Measurements from ENCODE around the gene OR2H1. TPM values are rescaled to one million over a fixed set of nuclear protein-coding genes. Genes with fewer than 3 reads are reported as not detected.

The OR2H1 gene
- total RNA-seq, 1 donor from 2014 or later: not detected

DNA sequence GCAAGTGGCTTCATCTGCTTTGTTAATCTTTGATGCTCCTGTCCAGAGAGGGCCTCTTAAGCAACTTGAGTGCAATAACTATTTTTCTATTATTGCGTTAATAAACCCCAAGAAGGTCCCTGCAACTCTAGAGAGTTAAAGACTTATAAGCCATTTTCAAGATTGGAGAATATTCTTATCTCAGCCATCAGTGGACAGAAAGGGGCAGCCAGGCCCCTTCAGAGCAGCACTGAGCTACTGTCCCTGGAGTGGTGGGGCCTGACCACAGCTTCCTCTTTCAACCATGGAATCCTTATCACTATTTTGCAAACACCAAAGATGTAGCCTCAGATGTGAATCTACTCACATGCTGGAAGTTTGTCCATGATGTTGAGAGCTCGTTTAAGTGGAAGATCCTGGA lies 33.6 kb downstream of the OR2H1 start:
- Histone ChIP-seq H3K27me3 (ENCODE audit: control insufficient read depth in 3 of 3, insufficient read depth in 3 of 3, low read length in 3 of 3) (no peaks in the 10 kb centered on the region), H3K9me3 (ENCODE audit: control insufficient read depth in 3 of 3, low read length in 3 of 3) (peaks cover 0 to 2% (median 0%) of the 10 kb centered on the region in 3 donors), H3K27ac (ENCODE audit: low read depth, low read length) (no peak overlapping the region), H3K4me3 (ENCODE audit: low read length in 3 of 3) (no peak overlapping the region), H3K36me3 (ENCODE audit: control insufficient read depth in 3 of 3, insufficient read depth in 3 of 3, low read length in 3 of 3) (no peaks in the 10 kb centered on the region), H3K9ac (ENCODE audit: low read depth in 1 of 3, low read length in 3 of 3) (no peak overlapping the region), H3K4me1 (ENCODE audit: control insufficient read depth in 3 of 3, insufficient read depth in 3 of 3, low read length in 3 of 3) (no peaks in the 10 kb centered on the region)

DNA sequence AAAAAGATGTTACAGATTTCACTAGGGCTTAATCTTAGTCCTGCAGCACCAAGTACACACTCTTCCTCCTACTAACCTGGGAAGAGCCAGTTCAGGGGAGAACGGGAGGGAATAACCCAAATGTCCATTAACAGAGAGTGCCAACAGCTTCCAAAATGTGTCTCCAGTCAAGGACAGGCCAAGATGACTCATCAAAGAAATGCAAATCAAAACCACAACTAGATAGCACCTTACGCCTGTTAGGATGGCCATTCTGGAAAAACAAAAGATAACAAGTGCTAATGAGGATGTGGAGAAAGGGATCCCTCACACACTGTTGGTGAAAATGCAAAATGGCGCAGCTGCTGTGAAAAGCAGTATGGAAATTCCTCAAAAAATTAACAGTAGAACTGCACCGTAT lies 34.6 kb downstream of the OR2H1 start:
- Histone ChIP-seq H3K27me3 (ENCODE audit: control insufficient read depth in 3 of 3, insufficient read depth in 3 of 3, low read length in 3 of 3) (no peaks in the 10 kb centered on the region), H3K9ac (ENCODE audit: low read depth in 1 of 3, low read length in 3 of 3) (no peak overlapping the region), H3K36me3 (ENCODE audit: control insufficient read depth in 3 of 3, insufficient read depth in 3 of 3, low read length in 3 of 3) (no peaks in the 10 kb centered on the region), H3K9me3 (ENCODE audit: control insufficient read depth in 3 of 3, low read length in 3 of 3) (peaks cover 0 to 2% (median 0%) of the 10 kb centered on the region in 3 donors), H3K27ac (ENCODE audit: low read depth, low read length) (no peak overlapping the region), H3K4me3 (ENCODE audit: low read length in 3 of 3) (no peak overlapping the region), H3K4me1 (ENCODE audit: control insufficient read depth in 3 of 3, insufficient read depth in 3 of 3, low read length in 3 of 3) (no peaks in the 10 kb centered on the region)

DNA sequence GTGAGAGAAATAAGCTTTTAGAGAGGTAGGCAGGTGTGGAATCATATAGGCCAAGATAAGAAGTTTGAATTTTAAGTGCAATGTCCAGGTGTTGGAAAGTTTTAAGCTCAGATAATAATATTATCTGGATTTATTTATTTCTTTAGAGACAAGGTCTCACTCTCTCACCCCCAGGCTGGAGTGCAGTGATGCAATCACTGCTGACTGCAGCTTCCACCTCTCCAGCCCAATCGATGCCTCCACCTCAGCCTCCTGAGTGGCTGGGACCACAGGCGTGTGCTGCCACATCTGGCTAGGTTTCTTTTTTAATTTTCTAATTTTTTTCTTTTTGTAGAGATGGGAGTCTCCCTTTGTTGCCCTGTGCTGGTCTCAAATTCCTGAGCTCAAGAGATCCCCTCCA lies 36.3 kb downstream of the OR2H1 start:
- Histone ChIP-seq H3K4me1 (ENCODE audit: control insufficient read depth in 3 of 3, insufficient read depth in 3 of 3, low read length in 3 of 3) (no peaks in the 10 kb centered on the region), H3K4me3 (ENCODE audit: low read length in 3 of 3) (no peak overlapping the region), H3K27me3 (ENCODE audit: control insufficient read depth in 3 of 3, insufficient read depth in 3 of 3, low read length in 3 of 3) (no peaks in the 10 kb centered on the region), H3K9ac (ENCODE audit: low read depth in 1 of 3, low read length in 3 of 3) (no peak overlapping the region), H3K36me3 (ENCODE audit: control insufficient read depth in 3 of 3, insufficient read depth in 3 of 3, low read length in 3 of 3) (no peaks in the 10 kb centered on the region), H3K9me3 (ENCODE audit: control insufficient read depth in 3 of 3, low read length in 3 of 3) (peaks cover 0 to 2% (median 0%) of the 10 kb centered on the region in 3 donors), H3K27ac (ENCODE audit: low read depth, low read length) (no peak overlapping the region)

DNA sequence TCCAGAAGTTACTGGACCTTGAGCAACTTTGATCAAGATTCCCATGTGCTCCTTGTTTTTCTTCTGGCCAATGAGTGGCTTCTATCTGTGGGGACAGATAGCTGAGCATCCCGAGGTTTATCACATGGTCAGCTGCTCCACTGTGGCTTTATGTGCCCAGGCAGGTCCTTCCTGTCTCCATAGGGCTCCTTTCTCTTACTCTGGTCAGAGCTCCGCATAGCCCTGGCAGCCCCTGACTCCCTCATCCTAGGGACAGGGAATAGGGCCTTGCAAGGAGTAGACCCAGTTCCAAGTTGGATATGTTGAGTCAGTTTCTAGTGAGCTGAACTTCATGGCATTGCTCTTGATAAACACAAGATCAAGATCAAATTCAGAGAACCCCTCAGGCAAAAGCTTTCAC lies 37.2 kb downstream of the OR2H1 start:
- H3K36me3 ChIP-seq (ENCODE audit: control insufficient read depth in 3 of 3, insufficient read depth in 3 of 3, low read length in 3 of 3): no peaks in the 10 kb centered on the region
- H3K4me1 ChIP-seq (ENCODE audit: control insufficient read depth in 3 of 3, insufficient read depth in 3 of 3, low read length in 3 of 3): no peaks in the 10 kb centered on the region
- H3K4me3 ChIP-seq (ENCODE audit: low read length in 3 of 3): no peak overlapping the region
- H3K9ac ChIP-seq (ENCODE audit: low read depth in 1 of 3, low read length in 3 of 3): no peak overlapping the region
- H3K27ac ChIP-seq (ENCODE audit: low read depth, low read length): no peak overlapping the region
- no peaks in the 10 kb centered on the region for H3K27me3 ChIP-seq (ENCODE audit: control insufficient read depth in 3 of 3, insufficient read depth in 3 of 3, low read length in 3 of 3)
- peaks cover 0 to 2% (median 0%) of the 10 kb centered on the region in 3 donors for H3K9me3 ChIP-seq (ENCODE audit: control insufficient read depth in 3 of 3, low read length in 3 of 3)

DNA sequence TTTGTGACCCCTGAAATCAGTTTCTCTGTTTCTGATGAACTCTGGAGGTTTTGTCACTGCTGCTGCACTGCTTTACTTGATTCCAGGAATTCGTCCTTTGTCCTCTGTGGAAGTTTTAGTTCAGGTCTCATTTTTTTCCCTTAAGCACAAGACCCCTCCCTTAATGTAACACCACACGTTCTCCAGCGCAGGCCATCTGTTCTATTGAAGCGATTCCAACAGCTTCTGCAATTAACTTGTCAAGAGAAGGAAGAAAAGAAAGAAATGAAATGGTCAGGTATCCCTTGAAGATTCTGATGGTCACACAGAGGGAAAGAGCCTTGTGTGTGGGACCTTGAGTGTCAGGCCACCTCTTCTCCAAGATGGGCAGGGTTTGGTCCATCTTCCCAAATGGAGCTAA lies 38.6 kb downstream of the OR2H1 start:
- H3K36me3 ChIP-seq (ENCODE audit: control insufficient read depth in 3 of 3, insufficient read depth in 3 of 3, low read length in 3 of 3): no peaks in the 10 kb centered on the region
- H3K9ac ChIP-seq (ENCODE audit: low read depth in 1 of 3, low read length in 3 of 3): no peak overlapping the region
- no peak overlapping the region for H3K4me3 ChIP-seq (ENCODE audit: low read length in 3 of 3)
- peaks cover 0 to 3% (median 0%) of the 10 kb centered on the region in 3 donors for H3K27me3 ChIP-seq (ENCODE audit: control insufficient read depth in 3 of 3, insufficient read depth in 3 of 3, low read length in 3 of 3)
- H3K4me1 ChIP-seq (ENCODE audit: control insufficient read depth in 3 of 3, insufficient read depth in 3 of 3, low read length in 3 of 3): no peaks in the 10 kb centered on the region
- no peak overlapping the region for H3K27ac ChIP-seq (ENCODE audit: low read depth, low read length)
- peaks cover 0 to 2% (median 0%) of the 10 kb centered on the region in 3 donors for H3K9me3 ChIP-seq (ENCODE audit: control insufficient read depth in 3 of 3, low read length in 3 of 3)

DNA sequence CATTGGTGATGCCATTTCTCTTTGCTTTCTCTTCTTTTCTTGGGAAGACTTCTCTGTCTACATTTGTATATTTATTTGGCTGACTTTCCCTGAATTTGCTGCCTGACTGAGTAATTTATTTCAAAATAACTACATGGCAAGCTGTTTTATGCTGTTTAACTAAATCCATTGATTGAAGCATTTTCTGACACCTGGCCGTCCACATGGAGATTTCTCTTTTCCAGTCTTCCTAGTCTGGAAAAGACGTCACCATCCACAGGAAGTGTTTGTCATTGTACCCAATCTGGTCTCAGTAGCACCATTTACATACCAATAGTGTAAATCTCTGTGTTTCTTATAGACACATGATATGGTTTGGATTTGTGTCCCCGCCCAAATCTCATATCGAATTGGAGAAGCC lies 40.0 kb downstream of the OR2H1 start:
- no peaks in the 10 kb centered on the region for H3K4me1 ChIP-seq (ENCODE audit: control insufficient read depth in 3 of 3, insufficient read depth in 3 of 3, low read length in 3 of 3)
- H3K4me3 ChIP-seq (ENCODE audit: low read length in 3 of 3): no peak overlapping the region
- peaks cover 0 to 9% (median 0%) of the 10 kb centered on the region in 3 donors for H3K27me3 ChIP-seq (ENCODE audit: control insufficient read depth in 3 of 3, insufficient read depth in 3 of 3, low read length in 3 of 3)
- H3K9ac ChIP-seq (ENCODE audit: low read depth in 1 of 3, low read length in 3 of 3): no peak overlapping the region
- no peaks in the 10 kb centered on the region for H3K36me3 ChIP-seq (ENCODE audit: control insufficient read depth in 3 of 3, insufficient read depth in 3 of 3, low read length in 3 of 3)
- H3K27ac ChIP-seq (ENCODE audit: low read depth, low read length): no peak overlapping the region
- no peaks in the 10 kb centered on the region for H3K9me3 ChIP-seq (ENCODE audit: control insufficient read depth in 3 of 3, low read length in 3 of 3)

DNA sequence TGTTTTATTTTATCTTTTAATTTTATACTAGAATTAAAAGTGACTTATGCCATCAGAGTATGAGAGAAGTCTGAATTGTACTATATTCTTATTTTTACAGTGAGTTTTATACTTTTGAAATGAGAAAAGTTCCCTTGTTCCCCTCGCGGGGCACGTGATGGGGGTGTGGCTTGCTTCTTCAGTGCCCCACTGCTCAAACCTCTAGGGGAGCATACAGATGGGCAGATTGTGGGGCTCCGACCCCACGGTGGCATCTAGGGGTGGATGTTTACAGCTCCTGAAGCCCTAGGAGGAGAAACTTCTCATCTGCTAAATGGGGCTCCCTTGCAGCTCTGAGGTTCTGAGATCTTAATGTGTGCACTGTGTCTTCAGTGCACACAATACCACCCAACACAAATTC lies 42.7 kb downstream of the OR2H1 start:
- Histone ChIP-seq H3K9ac (ENCODE audit: low read depth in 1 of 3, low read length in 3 of 3) (no peak overlapping the region), H3K4me3 (ENCODE audit: low read length in 3 of 3) (no peak overlapping the region), H3K27me3 (ENCODE audit: control insufficient read depth in 3 of 3, insufficient read depth in 3 of 3, low read length in 3 of 3) (peaks cover 0 to 12% (median 4%) of the 10 kb centered on the region in 3 donors), H3K36me3 (ENCODE audit: control insufficient read depth in 3 of 3, insufficient read depth in 3 of 3, low read length in 3 of 3) (no peaks in the 10 kb centered on the region), H3K27ac (ENCODE audit: low read depth, low read length) (no peak overlapping the region), H3K9me3 (ENCODE audit: control insufficient read depth in 3 of 3, low read length in 3 of 3) (no peaks in the 10 kb centered on the region), H3K4me1 (ENCODE audit: control insufficient read depth in 3 of 3, insufficient read depth in 3 of 3, low read length in 3 of 3) (no peaks in the 10 kb centered on the region)

DNA sequence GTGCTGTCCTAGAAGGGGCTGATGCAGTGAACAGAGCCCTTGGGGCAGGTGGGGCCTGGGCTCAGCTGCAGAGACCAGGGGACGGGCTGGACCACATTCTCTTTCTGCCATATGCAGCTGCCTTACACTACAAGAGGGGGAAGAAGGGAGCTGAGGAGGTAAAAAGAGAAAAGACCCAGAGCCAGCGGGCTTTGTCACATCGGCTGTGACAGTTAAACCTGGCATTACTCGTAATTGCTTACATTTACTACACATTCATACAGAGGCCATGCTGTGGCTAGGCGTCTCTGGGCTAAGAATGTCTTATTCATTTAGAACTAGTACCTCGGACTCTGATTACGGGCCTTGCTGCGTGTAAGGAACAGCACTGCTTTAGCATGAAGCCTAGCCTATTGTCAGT lies 43.6 kb downstream of the OR2H1 start:
- Histone ChIP-seq H3K4me3 (ENCODE audit: low read length in 3 of 3) (no peak overlapping the region), H3K27ac (ENCODE audit: low read depth, low read length) (no peak overlapping the region), H3K4me1 (ENCODE audit: control insufficient read depth in 3 of 3, insufficient read depth in 3 of 3, low read length in 3 of 3) (no peaks in the 10 kb centered on the region), H3K36me3 (ENCODE audit: control insufficient read depth in 3 of 3, insufficient read depth in 3 of 3, low read length in 3 of 3) (no peaks in the 10 kb centered on the region), H3K9ac (ENCODE audit: low read depth in 1 of 3, low read length in 3 of 3) (no peak overlapping the region), H3K9me3 (ENCODE audit: control insufficient read depth in 3 of 3, low read length in 3 of 3) (no peaks in the 10 kb centered on the region), H3K27me3 (ENCODE audit: control insufficient read depth in 3 of 3, insufficient read depth in 3 of 3, low read length in 3 of 3) (peaks cover 0 to 12% (median 4%) of the 10 kb centered on the region in 3 donors)

DNA sequence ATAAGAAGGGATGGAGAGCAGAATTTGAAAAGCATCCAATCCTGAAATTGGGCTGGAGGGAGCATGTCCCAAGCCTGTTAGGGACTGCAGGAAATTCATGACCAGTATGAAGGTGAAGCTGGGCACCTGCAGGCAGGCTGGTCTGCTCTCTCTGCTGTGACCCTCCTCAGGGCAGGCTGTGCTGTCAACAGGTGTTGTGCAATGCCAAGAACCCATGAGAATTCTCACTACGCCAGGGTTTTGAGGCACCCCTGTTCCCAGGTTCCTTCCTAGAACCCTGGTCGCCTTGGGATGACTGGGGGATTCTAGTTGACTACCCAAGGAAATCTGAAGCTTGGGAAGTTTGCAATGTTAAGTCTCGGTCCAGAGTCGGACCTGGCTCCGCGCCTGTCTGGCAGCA lies 44.2 kb downstream of the OR2H1 start:
- Histone ChIP-seq H3K27me3 (ENCODE audit: control insufficient read depth in 3 of 3, insufficient read depth in 3 of 3, low read length in 3 of 3) (peaks cover 0 to 12% (median 4%) of the 10 kb centered on the region in 3 donors), H3K9ac (ENCODE audit: low read depth in 1 of 3, low read length in 3 of 3) (no peak overlapping the region), H3K27ac (ENCODE audit: low read depth, low read length) (no peak overlapping the region), H3K9me3 (ENCODE audit: control insufficient read depth in 3 of 3, low read length in 3 of 3) (no peaks in the 10 kb centered on the region), H3K4me1 (ENCODE audit: control insufficient read depth in 3 of 3, insufficient read depth in 3 of 3, low read length in 3 of 3) (no peaks in the 10 kb centered on the region), H3K36me3 (ENCODE audit: control insufficient read depth in 3 of 3, insufficient read depth in 3 of 3, low read length in 3 of 3) (no peaks in the 10 kb centered on the region), H3K4me3 (ENCODE audit: low read length in 3 of 3) (no peak overlapping the region)

DNA sequence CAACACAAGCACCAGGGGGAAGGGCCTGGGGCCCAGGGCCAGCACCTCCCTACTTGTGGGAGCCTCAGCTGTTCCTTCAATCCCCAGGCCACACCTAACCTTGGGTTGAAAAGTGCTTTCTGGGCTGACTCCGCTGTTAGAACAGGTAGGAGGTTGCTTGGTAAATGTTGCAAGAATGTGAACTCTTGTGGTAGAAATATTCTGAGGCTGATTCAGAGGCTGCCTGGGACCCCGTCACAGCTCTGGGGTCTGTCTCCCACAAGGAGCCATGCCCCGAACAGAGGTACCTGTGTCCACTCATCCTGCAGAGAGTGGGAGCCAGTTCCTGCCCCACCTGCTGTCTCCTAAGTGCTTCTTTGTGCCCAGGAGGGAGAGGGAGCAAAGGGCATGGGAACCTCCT lies 45.2 kb downstream of the OR2H1 start:
- Histone ChIP-seq H3K4me3 (ENCODE audit: low read length in 3 of 3) (no peak overlapping the region), H3K9ac (ENCODE audit: low read depth in 1 of 3, low read length in 3 of 3) (no peak overlapping the region), H3K9me3 (ENCODE audit: control insufficient read depth in 3 of 3, low read length in 3 of 3) (no peaks in the 10 kb centered on the region), H3K4me1 (ENCODE audit: control insufficient read depth in 3 of 3, insufficient read depth in 3 of 3, low read length in 3 of 3) (no peaks in the 10 kb centered on the region), H3K27me3 (ENCODE audit: control insufficient read depth in 3 of 3, insufficient read depth in 3 of 3, low read length in 3 of 3) (peaks cover 0 to 12% (median 4%) of the 10 kb centered on the region in 3 donors), H3K27ac (ENCODE audit: low read depth, low read length) (no peak overlapping the region), H3K36me3 (ENCODE audit: control insufficient read depth in 3 of 3, insufficient read depth in 3 of 3, low read length in 3 of 3) (no peaks in the 10 kb centered on the region)

DNA sequence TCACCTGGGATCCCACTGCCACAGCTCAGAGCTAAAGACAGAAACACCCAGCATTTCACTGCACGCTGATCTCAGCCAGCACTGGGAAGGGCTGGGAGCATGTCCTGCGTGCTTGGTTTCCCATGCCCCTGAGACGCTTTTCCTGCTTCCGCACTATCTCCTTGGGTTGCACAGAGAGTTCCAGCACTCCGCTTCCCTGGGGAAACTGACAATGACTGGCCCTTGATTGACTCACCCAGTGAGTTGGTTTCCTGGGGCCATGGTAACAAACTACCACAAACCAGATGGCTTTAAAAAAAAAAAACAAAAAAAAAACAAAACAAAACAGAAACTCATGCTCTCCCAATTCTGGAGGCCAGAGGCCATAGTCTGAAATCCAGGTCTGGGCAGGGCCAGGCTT lies 45.6 kb downstream of the OR2H1 start:
- Histone ChIP-seq H3K36me3 (ENCODE audit: control insufficient read depth in 3 of 3, insufficient read depth in 3 of 3, low read length in 3 of 3) (no peaks in the 10 kb centered on the region), H3K27ac (ENCODE audit: low read depth, low read length) (no peak overlapping the region), H3K9ac (ENCODE audit: low read depth in 1 of 3, low read length in 3 of 3) (no peak overlapping the region)

More for the DNA sequence above, 45.6 kb downstream of the OR2H1 start:
- Histone ChIP-seq H3K4me1 (ENCODE audit: control insufficient read depth in 3 of 3, insufficient read depth in 3 of 3, low read length in 3 of 3) (no peaks in the 10 kb centered on the region), H3K9me3 (ENCODE audit: control insufficient read depth in 3 of 3, low read length in 3 of 3) (no peaks in the 10 kb centered on the region), H3K27me3 (ENCODE audit: control insufficient read depth in 3 of 3, insufficient read depth in 3 of 3, low read length in 3 of 3) (peaks cover 0 to 12% (median 4%) of the 10 kb centered on the region in 3 donors), H3K4me3 (ENCODE audit: low read length in 3 of 3) (no peak overlapping the region)
